DND-41 (cell line): ENCODE measurements around the gene ZNF592.

Source experiments
- ATAC-seq: fragments of 200-7000 bp; cut with Tn5 transposase; 3 replicates; pipeline ENCODE4 v1.9.1; 2021; ENCODE audit warnings: low read depth; ENCODE audit not compliant: insufficient read depth
- DNase-seq: peaks from one replicate; pipeline ENCODE4 v3.0.0-alpha.2; 2020
- H2AFZ ChIP-seq: 2 replicates; pipeline ENCODE4 v1.6.0; 2012; ENCODE audit warnings: low read depth, low read length
- H3K27ac ChIP-seq: 2 replicates; pipeline ENCODE4 v1.5.1; 2012; ENCODE audit warnings: low read length, inconsistent platforms
- H3K27me3 ChIP-seq: fragments of 200-600 bp; sonication (generic); 2 replicates; pipeline ENCODE4 v1.6.0; 2012; ENCODE audit warnings: low read length, mild to moderate bottlenecking, inconsistent platforms; ENCODE audit not compliant: insufficient read depth, poor library complexity
- H3K36me3 ChIP-seq: 2 replicates; pipeline ENCODE4 v1.5.1; 2012; ENCODE audit warnings: low read length, inconsistent platforms; ENCODE audit not compliant: insufficient read depth
- H3K4me1 ChIP-seq: 2 replicates; pipeline ENCODE4 v1.5.1; 2012; ENCODE audit warnings: mild to moderate bottlenecking, low read length; ENCODE audit not compliant: insufficient read depth
- H3K4me2 ChIP-seq: 2 replicates; pipeline ENCODE4 v1.6.0; 2012; ENCODE audit warnings: mild to moderate bottlenecking, moderate library complexity, low read length, inconsistent platforms; ENCODE audit not compliant: insufficient read depth
- H3K4me3 ChIP-seq, 2 experiments: fragments of 200-600 bp in 1 of 2; shearing (Covaris generic) in 1 of 2; 2 replicates each; pipeline ENCODE4 v1.5.1; 2012 to 2016; ENCODE audit warnings: inconsistent platforms in 2 of 2, low read length in 2 of 2, mild to moderate bottlenecking in 2 of 2, low read depth in 1 of 2, moderate library complexity in 1 of 2
- H3K79me2 ChIP-seq: 2 replicates; pipeline ENCODE4 v1.6.0; 2012; ENCODE audit warnings: low read length, inconsistent platforms; ENCODE audit not compliant: insufficient read depth
- H3K9ac ChIP-seq: 2 replicates; pipeline ENCODE4 v1.6.0; 2012; ENCODE audit warnings: low read depth, mild to moderate bottlenecking, inconsistent platforms, low read length, moderate library complexity
- H3K9me3 ChIP-seq: 2 replicates; pipeline ENCODE4 v1.5.1; 2012; ENCODE audit warnings: low read length, moderate library complexity, mild to moderate bottlenecking, inconsistent platforms; ENCODE audit not compliant: insufficient read depth, severe bottlenecking
- H4K20me1 ChIP-seq: 2 replicates; pipeline ENCODE4 v1.6.0; 2012; ENCODE audit warnings: low read length; ENCODE audit not compliant: insufficient read depth
- CTCF ChIP-seq: IDR thresholded peaks from 2 replicates; pipeline ENCODE4 v1.5.1; 2012; ENCODE audit warnings: borderline replicate concordance, low read length, moderate library complexity, mild to moderate bottlenecking; ENCODE audit not compliant: poor library complexity, severe bottlenecking; ENCODE audit errors: extremely low read depth
- EZH2 ChIP-seq: IDR thresholded peaks from 3 replicates; pipeline ENCODE4 v1.6.1; 2012; ENCODE audit warnings: borderline replicate concordance, low read depth, mild to moderate bottlenecking, moderate library complexity, low read length, inconsistent platforms; ENCODE audit not compliant: severe bottlenecking

The ZNF592 gene

GRCh38 chr15:84810073-84810840, 61.9 kb downstream of the ZNF592 start:
- Histone ChIP-seq H3K9me3 (no peaks in the 10 kb centered on the region), H3K4me3 (no peak overlapping the region), H4K20me1 (no peaks in the 10 kb centered on the region), H3K27me3 (no peaks in the 10 kb centered on the region), H3K27ac (no peak overlapping the region), H3K4me1 (no peaks in the 10 kb centered on the region), H3K79me2 (no peaks in the 10 kb centered on the region), H3K4me2 (no peak overlapping the region), H3K36me3 (no peaks in the 10 kb centered on the region), H2AFZ (no peak overlapping the region), H3K9ac (no peak overlapping the region)
- ATAC-seq = no peak
- no peak for DNase-seq
- no peak for TF ChIP-seq EZH2

GRCh38 chr15:84811151-84811550, 62.8 kb downstream of the ZNF592 start:
- Histone ChIP-seq H3K4me2 (no peak overlapping the region), H3K4me3 (no peak overlapping the region), H4K20me1 (no peaks in the 10 kb centered on the region), H3K36me3 (no peaks in the 10 kb centered on the region), H3K9ac (no peak overlapping the region), H3K27me3 (no peaks in the 10 kb centered on the region), H3K27ac (no peak overlapping the region), H3K79me2 (no peaks in the 10 kb centered on the region), H3K9me3 (no peaks in the 10 kb centered on the region), H2AFZ (no peak overlapping the region), H3K4me1 (no peaks in the 10 kb centered on the region)
- TF ChIP-seq CTCF (no peak), EZH2 (no peak)
- DNase-seq (no peak), ATAC-seq (no peak; the same call in 2 of the 3 replicates)

- Histone ChIP-seq H3K4me1 (no peaks in the 10 kb centered on the region), H3K27ac (no peak overlapping the region), H2AFZ (no peak overlapping the region), H3K27me3 (no peaks in the 10 kb centered on the region), H4K20me1 (no peaks in the 10 kb centered on the region), H3K79me2 (no peaks in the 10 kb centered on the region), H3K9me3 (no peaks in the 10 kb centered on the region), H3K4me2 (no peak overlapping the region), H3K4me3 (no peak overlapping the region), H3K36me3 (no peaks in the 10 kb centered on the region), H3K9ac (no peak overlapping the region)
- ATAC-seq = no peak
- TF ChIP-seq CTCF = no peak
- TF ChIP-seq EZH2 = no peak
- no peak for DNase-seq
These were observed 63.4 kb downstream of the ZNF592 start for GRCh38 chr15:84811828-84812227.

GRCh38 chr15:84812842-84813241, 64.5 kb downstream of the ZNF592 start:
- H3K36me3 ChIP-seq = no peaks in the 10 kb centered on the region
- no peak for TF ChIP-seq CTCF
- TF ChIP-seq EZH2 = no peak
- H3K27ac ChIP-seq = no peak overlapping the region
- no peak overlapping the region for H3K4me3 ChIP-seq
- peaks cover 1% of the 10 kb centered on the region for H3K4me1 ChIP-seq
- DNase-seq (no peak), ATAC-seq (no peak)
- H3K27me3 ChIP-seq = no peaks in the 10 kb centered on the region
- no peaks in the 10 kb centered on the region for H3K79me2 ChIP-seq
- no peak overlapping the region for H2AFZ ChIP-seq
- no peak overlapping the region for H3K9ac ChIP-seq
- H3K4me2 ChIP-seq = no peak overlapping the region
- no peaks in the 10 kb centered on the region for H3K9me3 ChIP-seq
- H4K20me1 ChIP-seq = no peaks in the 10 kb centered on the region
